Fibroblast of skin of scalp (primary cell): ENCODE data around the gene OR5L2. TPM values are rescaled to one million over a fixed set of nuclear protein-coding genes. Genes with fewer than 3 reads are reported as not detected.
"Not testable (repeated sequence)": the region's sequence is repeated elsewhere in the genome, so short reads cannot be mapped to it uniquely, and the experiment has no call there.

Experiments
- DNase-seq: peaks from one replicate; pipeline ENCODE4 v3.0.0-alpha.2; 2013
- polyA plus RNA-seq, 2 experiments: library from polyadenylated mRNA; unstranded; fragments of 120-200 nt; gene quantifications; one replicate each; pipeline ENCODE4 v1.2.1, GENCODE V29; 2013; ENCODE audit not compliant: insufficient read length in 2 of 2

The OR5L2 gene
- not detected for polyA plus RNA-seq (2013, experiment 1 of 2; ENCODE audit: insufficient read length)
- not detected for polyA plus RNA-seq (2013, experiment 2 of 2; ENCODE audit: insufficient read length)

GRCh38 chr11:55826919-55827318 is at the start of gene OR5L2:
TSS of gene OR5L2 (plus strand) at chr11:55827219. CDS start at chr11:55827219, 0 bp downstream.
- DNase-seq, result no peak

GRCh38 chr11:55791606-55792005 is 35.4 kb upstream of the OR5L2 start:
- DNase-seq, result no peak

- no peak for DNase-seq
These were observed 33.7 kb upstream of the OR5L2 start for GRCh38 chr11:55793321-55793720.

GRCh38 chr11:55795256-55795655 is 31.8 kb upstream of the OR5L2 start, which contains the start of gene OR5D14:
TSS of gene OR5D14 (plus strand) at chr11:55795556. CDS start at chr11:55795556, 0 bp downstream.
- DNase-seq, result no peak

- DNase-seq, result no peak
These were observed 20.8 kb upstream of the OR5L2 start for GRCh38 chr11:55806248-55806647.

- no peak for DNase-seq
These were observed 16.0 kb upstream of the OR5L2 start, which contains the start of gene OR5L1 for GRCh38 chr11:55811067-55811466. TSS of gene OR5L1 (plus strand) at chr11:55811367. CDS start at chr11:55811467, 100 bp downstream.

GRCh38 chr11:55819330-55819729 is 7.7 kb upstream of the OR5L2 start, which contains the start of gene OR5D18:
TSS of gene OR5D18 (plus strand) at chr11:55819630. CDS start at chr11:55819630, 0 bp downstream.
- no peak for DNase-seq

GRCh38 chr11:55838452-55838851 is 11.4 kb downstream of the OR5L2 start, which contains the start of gene OR5D16:
TSS of gene OR5D16 (plus strand) at chr11:55838752. CDS start at chr11:55838752, 0 bp downstream.
- DNase-seq, result no peak

- no peak for DNase-seq
These were observed 20.4 kb downstream of the OR5L2 start for GRCh38 chr11:55847453-55847852.

- DNase-seq, result no peak
These were observed 22.0 kb downstream of the OR5L2 start for GRCh38 chr11:55849037-55849436.

- no peak for DNase-seq
These were observed 25.1 kb downstream of the OR5L2 start for GRCh38 chr11:55852141-55852540.

GRCh38 chr11:55854704-55855103 is 27.7 kb downstream of the OR5L2 start:
- DNase-seq, result no peak

- not testable (repeated sequence) for DNase-seq
These were observed 40.3 kb downstream of the OR5L2 start for GRCh38 chr11:55867354-55867753.

GRCh38 chr11:55872731-55873130 is 45.7 kb downstream of the OR5L2 start:
- DNase-seq, result not testable (repeated sequence)

- DNase-seq, result not testable (repeated sequence)
These were observed 46.1 kb downstream of the OR5L2 start for GRCh38 chr11:55873146-55873545.
